Measurements from ENCODE around the gene TRAF4. TPM values are rescaled to one million over a fixed set of nuclear protein-coding genes. Genes with fewer than 3 reads are reported as not detected.

The TRAF4 gene
- total and polyA plus RNA-seq, 9 of the 15 experiments (the other 6 are each of a cell fraction or from before 2014, with no cell fraction given) = 2.4 to 147 (median 72.4) TPM

DNA sequence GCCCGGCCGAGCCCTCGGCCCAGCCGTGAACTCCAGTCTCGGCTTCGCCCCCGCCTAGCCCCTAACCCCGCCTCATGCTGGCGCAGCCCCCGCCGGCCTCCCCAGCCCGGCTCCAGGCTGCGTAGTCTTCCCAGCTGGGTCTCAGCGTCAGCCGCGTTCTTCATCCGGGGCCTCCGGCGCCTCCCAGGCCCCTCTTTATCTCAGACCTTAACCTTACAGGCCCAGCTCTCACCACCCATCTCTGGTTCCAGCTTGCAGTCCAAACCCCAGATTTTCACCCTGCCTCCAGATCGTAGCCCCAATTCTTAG lies 32.1 kb upstream of the TRAF4 start, which contains the start of gene PROCA1 (continued):
- TF ChIP-seq, protein P1, sequence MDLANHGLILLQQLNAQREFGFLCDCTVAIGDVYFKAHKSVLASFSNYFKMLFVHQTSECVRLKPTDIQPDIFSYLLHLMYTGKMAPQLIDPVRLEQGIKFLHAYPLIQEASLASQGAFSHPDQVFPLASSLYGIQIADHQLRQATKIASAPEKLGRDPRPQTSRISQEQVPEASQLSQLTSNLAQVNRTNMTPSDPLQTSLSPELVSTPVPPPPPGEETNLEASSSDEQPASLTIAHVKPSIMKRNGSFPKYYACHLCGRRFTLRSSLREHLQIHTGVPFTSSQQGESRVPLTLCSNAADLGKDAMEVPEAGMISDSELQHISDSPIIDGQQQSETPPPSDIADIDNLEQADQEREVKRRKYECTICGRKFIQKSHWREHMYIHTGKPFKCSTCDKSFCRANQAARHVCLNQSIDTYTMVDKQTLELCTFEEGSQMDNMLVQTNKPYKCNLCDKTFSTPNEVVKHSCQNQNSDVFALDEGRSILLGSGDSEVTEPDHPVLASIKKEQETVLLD (IDR thresholded peaks at IDR 0.05) = 0 out of 2 replicates have a peak, but pooled peaks have one; percentile 45
- TF ChIP-seq SMC3 (conservative IDR thresholded peaks at IDR 0.05; ENCODE audit: insufficient read depth, low read depth, low read length) (no peak), BMI1 (IDR thresholded peaks at IDR 0.05; ENCODE audit: low read length) (no peak), MCM7 (IDR thresholded peaks at IDR 0.05) (no peak), ZNF316 (IDR thresholded peaks at IDR 0.05) (no peak), ZFPM2 (CRISPR knock-in tag; IDR thresholded peaks at IDR 0.05) (no peak), PTBP1 (IDR thresholded peaks at IDR 0.05; ENCODE audit: low read depth, low read length) (no peak), TEAD1 (CRISPR knock-in tag; IDR thresholded peaks at IDR 0.05) (0 out of 4 replicates have a peak, but pooled peaks of 1 of the 2 experiments have one; percentile 10), ZFX (CRISPR knock-in tag; IDR thresholded peaks at IDR 0.05) (peak; percentile 73; the same call in 1 of the 2 replicates), RUNX1 (IDR thresholded peaks at IDR 0.05; ENCODE audit: low read depth) (no peak), KAT2B (IDR thresholded peaks at IDR 0.05; ENCODE audit: low read depth, low read length) (no peak)
- TF ChIP-seq, protein P2, sequence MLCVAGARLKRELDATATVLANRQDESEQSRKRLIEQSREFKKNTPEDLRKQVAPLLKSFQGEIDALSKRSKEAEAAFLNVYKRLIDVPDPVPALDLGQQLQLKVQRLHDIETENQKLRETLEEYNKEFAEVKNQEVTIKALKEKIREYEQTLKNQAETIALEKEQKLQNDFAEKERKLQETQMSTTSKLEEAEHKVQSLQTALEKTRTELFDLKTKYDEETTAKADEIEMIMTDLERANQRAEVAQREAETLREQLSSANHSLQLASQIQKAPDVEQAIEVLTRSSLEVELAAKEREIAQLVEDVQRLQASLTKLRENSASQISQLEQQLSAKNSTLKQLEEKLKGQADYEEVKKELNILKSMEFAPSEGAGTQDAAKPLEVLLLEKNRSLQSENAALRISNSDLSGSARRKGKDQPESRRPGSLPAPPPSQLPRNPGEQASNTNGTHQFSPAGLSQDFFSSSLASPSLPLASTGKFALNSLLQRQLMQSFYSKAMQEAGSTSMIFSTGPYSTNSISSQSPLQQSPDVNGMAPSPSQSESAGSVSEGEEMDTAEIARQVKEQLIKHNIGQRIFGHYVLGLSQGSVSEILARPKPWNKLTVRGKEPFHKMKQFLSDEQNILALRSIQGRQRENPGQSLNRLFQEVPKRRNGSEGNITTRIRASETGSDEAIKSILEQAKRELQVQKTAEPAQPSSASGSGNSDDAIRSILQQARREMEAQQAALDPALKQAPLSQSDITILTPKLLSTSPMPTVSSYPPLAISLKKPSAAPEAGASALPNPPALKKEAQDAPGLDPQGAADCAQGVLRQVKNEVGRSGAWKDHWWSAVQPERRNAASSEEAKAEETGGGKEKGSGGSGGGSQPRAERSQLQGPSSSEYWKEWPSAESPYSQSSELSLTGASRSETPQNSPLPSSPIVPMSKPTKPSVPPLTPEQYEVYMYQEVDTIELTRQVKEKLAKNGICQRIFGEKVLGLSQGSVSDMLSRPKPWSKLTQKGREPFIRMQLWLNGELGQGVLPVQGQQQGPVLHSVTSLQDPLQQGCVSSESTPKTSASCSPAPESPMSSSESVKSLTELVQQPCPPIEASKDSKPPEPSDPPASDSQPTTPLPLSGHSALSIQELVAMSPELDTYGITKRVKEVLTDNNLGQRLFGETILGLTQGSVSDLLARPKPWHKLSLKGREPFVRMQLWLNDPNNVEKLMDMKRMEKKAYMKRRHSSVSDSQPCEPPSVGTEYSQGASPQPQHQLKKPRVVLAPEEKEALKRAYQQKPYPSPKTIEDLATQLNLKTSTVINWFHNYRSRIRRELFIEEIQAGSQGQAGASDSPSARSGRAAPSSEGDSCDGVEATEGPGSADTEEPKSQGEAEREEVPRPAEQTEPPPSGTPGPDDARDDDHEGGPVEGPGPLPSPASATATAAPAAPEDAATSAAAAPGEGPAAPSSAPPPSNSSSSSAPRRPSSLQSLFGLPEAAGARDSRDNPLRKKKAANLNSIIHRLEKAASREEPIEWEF (CRISPR knock-in tag; IDR thresholded peaks at IDR 0.05) = no peak
- TF ChIP-seq, protein P3, sequence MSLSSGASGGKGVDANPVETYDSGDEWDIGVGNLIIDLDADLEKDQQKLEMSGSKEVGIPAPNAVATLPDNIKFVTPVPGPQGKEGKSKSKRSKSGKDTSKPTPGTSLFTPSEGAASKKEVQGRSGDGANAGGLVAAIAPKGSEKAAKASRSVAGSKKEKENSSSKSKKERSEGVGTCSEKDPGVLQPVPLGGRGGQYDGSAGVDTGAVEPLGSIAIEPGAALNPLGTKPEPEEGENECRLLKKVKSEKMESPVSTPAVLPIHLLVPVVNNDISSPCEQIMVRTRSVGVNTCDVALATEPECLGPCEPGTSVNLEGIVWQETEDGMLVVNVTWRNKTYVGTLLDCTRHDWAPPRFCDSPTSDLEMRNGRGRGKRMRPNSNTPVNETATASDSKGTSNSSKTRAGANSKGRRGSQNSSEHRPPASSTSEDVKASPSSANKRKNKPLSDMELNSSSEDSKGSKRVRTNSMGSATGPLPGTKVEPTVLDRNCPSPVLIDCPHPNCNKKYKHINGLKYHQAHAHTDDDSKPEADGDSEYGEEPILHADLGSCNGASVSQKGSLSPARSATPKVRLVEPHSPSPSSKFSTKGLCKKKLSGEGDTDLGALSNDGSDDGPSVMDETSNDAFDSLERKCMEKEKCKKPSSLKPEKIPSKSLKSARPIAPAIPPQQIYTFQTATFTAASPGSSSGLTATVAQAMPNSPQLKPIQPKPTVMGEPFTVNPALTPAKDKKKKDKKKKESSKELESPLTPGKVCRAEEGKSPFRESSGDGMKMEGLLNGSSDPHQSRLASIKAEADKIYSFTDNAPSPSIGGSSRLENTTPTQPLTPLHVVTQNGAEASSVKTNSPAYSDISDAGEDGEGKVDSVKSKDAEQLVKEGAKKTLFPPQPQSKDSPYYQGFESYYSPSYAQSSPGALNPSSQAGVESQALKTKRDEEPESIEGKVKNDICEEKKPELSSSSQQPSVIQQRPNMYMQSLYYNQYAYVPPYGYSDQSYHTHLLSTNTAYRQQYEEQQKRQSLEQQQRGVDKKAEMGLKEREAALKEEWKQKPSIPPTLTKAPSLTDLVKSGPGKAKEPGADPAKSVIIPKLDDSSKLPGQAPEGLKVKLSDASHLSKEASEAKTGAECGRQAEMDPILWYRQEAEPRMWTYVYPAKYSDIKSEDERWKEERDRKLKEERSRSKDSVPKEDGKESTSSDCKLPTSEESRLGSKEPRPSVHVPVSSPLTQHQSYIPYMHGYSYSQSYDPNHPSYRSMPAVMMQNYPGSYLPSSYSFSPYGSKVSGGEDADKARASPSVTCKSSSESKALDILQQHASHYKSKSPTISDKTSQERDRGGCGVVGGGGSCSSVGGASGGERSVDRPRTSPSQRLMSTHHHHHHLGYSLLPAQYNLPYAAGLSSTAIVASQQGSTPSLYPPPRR (CRISPR knock-in tag; IDR thresholded peaks at IDR 0.05; ENCODE audit: borderline replicate concordance) = no peak
- TF ChIP-seq, protein P4, sequence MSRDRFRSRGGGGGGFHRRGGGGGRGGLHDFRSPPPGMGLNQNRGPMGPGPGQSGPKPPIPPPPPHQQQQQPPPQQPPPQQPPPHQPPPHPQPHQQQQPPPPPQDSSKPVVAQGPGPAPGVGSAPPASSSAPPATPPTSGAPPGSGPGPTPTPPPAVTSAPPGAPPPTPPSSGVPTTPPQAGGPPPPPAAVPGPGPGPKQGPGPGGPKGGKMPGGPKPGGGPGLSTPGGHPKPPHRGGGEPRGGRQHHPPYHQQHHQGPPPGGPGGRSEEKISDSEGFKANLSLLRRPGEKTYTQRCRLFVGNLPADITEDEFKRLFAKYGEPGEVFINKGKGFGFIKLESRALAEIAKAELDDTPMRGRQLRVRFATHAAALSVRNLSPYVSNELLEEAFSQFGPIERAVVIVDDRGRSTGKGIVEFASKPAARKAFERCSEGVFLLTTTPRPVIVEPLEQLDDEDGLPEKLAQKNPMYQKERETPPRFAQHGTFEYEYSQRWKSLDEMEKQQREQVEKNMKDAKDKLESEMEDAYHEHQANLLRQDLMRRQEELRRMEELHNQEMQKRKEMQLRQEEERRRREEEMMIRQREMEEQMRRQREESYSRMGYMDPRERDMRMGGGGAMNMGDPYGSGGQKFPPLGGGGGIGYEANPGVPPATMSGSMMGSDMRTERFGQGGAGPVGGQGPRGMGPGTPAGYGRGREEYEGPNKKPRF (IDR thresholded peaks at IDR 0.05; ENCODE audit: low read depth, low read length) = no peak
- TF ChIP-seq, protein P5, sequence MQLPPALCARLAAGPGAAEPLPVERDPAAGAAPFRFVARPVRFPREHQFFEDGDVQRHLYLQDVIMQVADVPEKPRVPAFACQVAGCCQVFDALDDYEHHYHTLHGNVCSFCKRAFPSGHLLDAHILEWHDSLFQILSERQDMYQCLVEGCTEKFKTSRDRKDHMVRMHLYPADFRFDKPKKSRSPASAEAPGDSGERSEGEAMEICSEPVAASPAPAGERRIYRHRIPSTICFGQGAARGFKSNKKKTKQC (CRISPR knock-in tag; IDR thresholded peaks at IDR 0.05) = 0 out of 2 replicates have a peak, but pooled peaks have one; percentile 11

Measured in K562 (cell line).